ENCODE measurements around the gene DDIAS.
"Not testable (repeated sequence)": the region's sequence is repeated elsewhere in the genome, so short reads cannot be mapped to it uniquely, and the experiment has no call there.

Gene DDIAS

GRCh38 chr11:82943430-82943829 lies 41.9 kb downstream of the DDIAS start:
- in situ Hi-C loops (cut with MboI; ENCODE audit: low sequenced_read_pairs); H3K4me3 ChIP-seq; H3K36me3 ChIP-seq (replicated peaks); H3K27me3 ChIP-seq (ENCODE audit: low read depth); H3K9me3 ChIP-seq; DNase-seq (ENCODE audit: low spot score in 2 of 2): not testable (repeated sequence)
- H3K4me1 ChIP-seq = peaks cover 12% of the 10 kb centered on the region

- Histone ChIP-seq H3K27me3 (ENCODE audit: low read depth) (no peaks in the 10 kb centered on the region), H3K9me3 (no peaks in the 10 kb centered on the region), H3K4me3 (no peak overlapping the region), H3K4me1 (peaks cover 12% of the 10 kb centered on the region), H3K36me3 (replicated peaks) (no peaks in the 10 kb centered on the region)
- DNase-seq (ENCODE audit: low spot score in 2 of 2) = peak; percentile 64 to 68
- in situ Hi-C loops (cut with MboI; ENCODE audit: low sequenced_read_pairs) = no loop called here
Observed at GRCh38 chr11:82944198-82944597, 42.7 kb downstream of the DDIAS start.

- H3K9me3 ChIP-seq; H3K36me3 ChIP-seq (replicated peaks); H3K27me3 ChIP-seq (ENCODE audit: low read depth); H3K4me3 ChIP-seq; DNase-seq (ENCODE audit: low spot score in 2 of 2); in situ Hi-C loops (cut with MboI; ENCODE audit: low sequenced_read_pairs): not testable (repeated sequence)
- H3K4me1 ChIP-seq = peaks cover 12% of the 10 kb centered on the region
Observed at GRCh38 chr11:82945041-82945440, 43.5 kb downstream of the DDIAS start.

- DNase-seq (ENCODE audit: low spot score in 2 of 2) = no peak
- peaks cover 12% of the 10 kb centered on the region for H3K4me1 ChIP-seq
- H3K27me3 ChIP-seq (ENCODE audit: low read depth) = no peaks in the 10 kb centered on the region
- H3K4me3 ChIP-seq = no peak overlapping the region
- in situ Hi-C loops (cut with MboI; ENCODE audit: low sequenced_read_pairs) = no loop called here
- no peaks in the 10 kb centered on the region for H3K36me3 ChIP-seq (replicated peaks)
- no peaks in the 10 kb centered on the region for H3K9me3 ChIP-seq
Observed at GRCh38 chr11:82945682-82946081, 44.1 kb downstream of the DDIAS start.

GRCh38 chr11:82949352-82949751 lies 47.8 kb downstream of the DDIAS start:
- Histone ChIP-seq H3K9me3 (no peaks in the 10 kb centered on the region), H3K4me3 (no peak overlapping the region), H3K27me3 (ENCODE audit: low read depth) (no peaks in the 10 kb centered on the region), H3K4me1 (peaks cover 6% of the 10 kb centered on the region), H3K36me3 (replicated peaks) (no peaks in the 10 kb centered on the region)
- in situ Hi-C loops (cut with MboI; ENCODE audit: low sequenced_read_pairs) = no loop called here
- no peak for DNase-seq (ENCODE audit: low spot score in 2 of 2)

- in situ Hi-C loops (cut with MboI; ENCODE audit: low sequenced_read_pairs); H3K4me3 ChIP-seq; H3K4me1 ChIP-seq; H3K9me3 ChIP-seq; DNase-seq (ENCODE audit: low spot score in 2 of 2); H3K36me3 ChIP-seq (replicated peaks); H3K27me3 ChIP-seq (ENCODE audit: low read depth): not testable (repeated sequence)
Observed at GRCh38 chr11:82950502-82950901, 49.0 kb downstream of the DDIAS start.

GRCh38 chr11:82955736-82956453 lies 54.4 kb downstream of the DDIAS start:
- in situ Hi-C loops (cut with MboI; ENCODE audit: low sequenced_read_pairs); H3K4me1 ChIP-seq; H3K4me3 ChIP-seq: not testable (repeated sequence)

GRCh38 chr11:82959987-82960778 lies 58.6 kb downstream of the DDIAS start:
- Histone ChIP-seq H3K9me3 (no peaks in the 10 kb centered on the region; the same call in 1 of the 2 replicates), H3K36me3 (replicated peaks) (no peaks in the 10 kb centered on the region), H3K4me1 (no peaks in the 10 kb centered on the region), H3K4me3 (no peak overlapping the region), H3K27me3 (ENCODE audit: low read depth) (no peaks in the 10 kb centered on the region)
- in situ Hi-C loops (cut with MboI; ENCODE audit: low sequenced_read_pairs) = no loop called here
- DNase-seq (ENCODE audit: low spot score in 2 of 2) = no peak

More at GRCh38 chr11:82955736-82956453, 54.4 kb downstream of the DDIAS start:
- H3K27me3 ChIP-seq (ENCODE audit: low read depth); H3K9me3 ChIP-seq; H3K36me3 ChIP-seq (replicated peaks): not testable (repeated sequence)
- DNase-seq (ENCODE audit: low spot score in 2 of 2) = peak in 1 of 2 experiments; percentile 54

- Histone ChIP-seq H3K9me3 (no peaks in the 10 kb centered on the region), H3K36me3 (replicated peaks) (no peaks in the 10 kb centered on the region), H3K4me1 (no peaks in the 10 kb centered on the region), H3K27me3 (ENCODE audit: low read depth) (no peaks in the 10 kb centered on the region), H3K4me3 (no peak overlapping the region)
- in situ Hi-C loops (cut with MboI; ENCODE audit: low sequenced_read_pairs) = no loop called here
- DNase-seq (ENCODE audit: low spot score in 2 of 2) = no peak
Observed at GRCh38 chr11:82960779-82961143, 59.2 kb downstream of the DDIAS start.

- H3K9me3 ChIP-seq; H3K4me1 ChIP-seq; DNase-seq (ENCODE audit: low spot score in 2 of 2); H3K27me3 ChIP-seq (ENCODE audit: low read depth); in situ Hi-C loops (cut with MboI; ENCODE audit: low sequenced_read_pairs); H3K4me3 ChIP-seq; H3K36me3 ChIP-seq (replicated peaks): not testable (repeated sequence)
Observed at GRCh38 chr11:82962021-82962420, 60.5 kb downstream of the DDIAS start.

GRCh38 chr11:82967381-82967780 lies 65.8 kb downstream of the DDIAS start:
- Histone ChIP-seq H3K9me3 (no peaks in the 10 kb centered on the region), H3K27me3 (ENCODE audit: low read depth) (no peaks in the 10 kb centered on the region), H3K36me3 (replicated peaks) (no peaks in the 10 kb centered on the region), H3K4me3 (no peak overlapping the region), H3K4me1 (no peaks in the 10 kb centered on the region)
- DNase-seq (ENCODE audit: low spot score in 2 of 2) = no peak
- in situ Hi-C loops (cut with MboI; ENCODE audit: low sequenced_read_pairs) = no loop called here

GRCh38 chr11:82969811-82970210 lies 68.3 kb downstream of the DDIAS start:
- H3K4me3 ChIP-seq = no peak overlapping the region
- in situ Hi-C loops (cut with MboI; ENCODE audit: low sequenced_read_pairs) = no loop called here
- no peaks in the 10 kb centered on the region for H3K9me3 ChIP-seq
- peaks cover 13% of the 10 kb centered on the region for H3K4me1 ChIP-seq
- DNase-seq (ENCODE audit: low spot score in 2 of 2) = no peak
- H3K36me3 ChIP-seq (replicated peaks) = no peaks in the 10 kb centered on the region
- no peaks in the 10 kb centered on the region for H3K27me3 ChIP-seq (ENCODE audit: low read depth)

GRCh38 chr11:82970507-82971083 lies 69.1 kb downstream of the DDIAS start:
- H3K4me3 ChIP-seq; DNase-seq (ENCODE audit: low spot score in 2 of 2); H3K36me3 ChIP-seq (replicated peaks); in situ Hi-C loops (cut with MboI; ENCODE audit: low sequenced_read_pairs); H3K9me3 ChIP-seq; H3K27me3 ChIP-seq (ENCODE audit: low read depth): not testable (repeated sequence)
- peaks cover 16% of the 10 kb centered on the region for H3K4me1 ChIP-seq

GRCh38 chr11:82971519-82971946 lies 70.0 kb downstream of the DDIAS start:
- H3K27me3 ChIP-seq (ENCODE audit: low read depth); in situ Hi-C loops (cut with MboI; ENCODE audit: low sequenced_read_pairs); DNase-seq (ENCODE audit: low spot score in 2 of 2); H3K4me3 ChIP-seq; H3K36me3 ChIP-seq (replicated peaks); H3K9me3 ChIP-seq: not testable (repeated sequence)
- H3K4me1 ChIP-seq = peaks cover 25% of the 10 kb centered on the region

Measured in HAP-1 (cell line).